Prostate gland (tissue), 2 donors: ENCODE data around the gene HLTF. TPM values are rescaled to one million over a fixed set of nuclear protein-coding genes. Genes with fewer than 3 reads are reported as not detected.

Source experiments
- DNase-seq: peaks from one replicate; pipeline ENCODE4 v3.0.0-alpha.2; 2019; ENCODE audit warnings: low spot score
- H3K27ac ChIP-seq, 2 donors: fragments of 200-600 bp; sonication (generic); 2 replicates each; pipeline ENCODE4 v1.5.1; 2017 to 2019
- H3K27me3 ChIP-seq: fragments of 200-600 bp; sonication (generic); replicated peaks from 2 replicates; pipeline ENCODE4 v1.5.1; 2019; ENCODE audit not compliant: insufficient read depth
- H3K36me3 ChIP-seq, 2 donors: fragments of 200-600 bp; sonication (generic); 1 replicate in 1 of 2; 2 replicates in 1 of 2; pipeline versions ENCODE4 v1.5.1 to v1.8.1; 2017 to 2019
- H3K4me1 ChIP-seq: fragments of 200-600 bp; sonication (generic); replicated peaks from 2 replicates; pipeline ENCODE4 v1.5.1; 2019
- H3K4me3 ChIP-seq, 2 donors: fragments of 200-600 bp; sonication (generic); 2 replicates each; pipeline ENCODE4 v1.5.1; 2017 to 2019
- H3K9me3 ChIP-seq: fragments of 200-600 bp; sonication (generic); 2 replicates; pipeline ENCODE4 v1.5.1; 2017
- POLR2A ChIP-seq: fragments of 450-650 bp; IDR thresholded peaks from one replicate; pipeline ENCODE4 v1.6.1; 2016; ENCODE audit warnings: antibody characterized with exemption, mild to moderate bottlenecking
- POLR2AphosphoS5 ChIP-seq: sonication (generic); formaldehyde crosslinking; IDR thresholded peaks from one replicate; pipeline ENCODE4 v1.6.1; 2017; ENCODE audit warnings: antibody characterized with exemption
- WGBS: methylation state at CpG from one replicate; pipeline ENCODE4 v1.1.5; 2018; 5-methylcytosine and 5-hydroxymethylcytosine counted together
- intact Hi-C: fragments of 100-400 bp; cut with DNase I; formaldehyde crosslinking; loops from one replicate; pipeline ENCODE4 v1.14.2; 2022
- total RNA-seq, 2 donors: library from RNA; depleted of rRNA; stranded (reverse); fragments of >200 nt; gene quantifications; one replicate each; pipeline ENCODE4 v1.1.0, GENCODE V29; 2016
- TF ChIP-seq, protein P1 (sequence below), 4 experiments: fragments of 200-600 bp in 2 of 4; fragments of 450-650 bp in 2 of 4; sonication (generic) in 2 of 4; IDR thresholded peaks; 1 replicate in 3 of 4; 2 replicates in 1 of 4; pipeline ENCODE4 v1.5.1; 2016 to 2019; ENCODE audit warnings: antibody characterized with exemption in 4 of 4, mild to moderate bottlenecking in 2 of 4, moderate library complexity in 2 of 4

The HLTF gene
- total RNA-seq, 2 donors from 2014 or later, result 29.9 to 171 TPM

DNA sequence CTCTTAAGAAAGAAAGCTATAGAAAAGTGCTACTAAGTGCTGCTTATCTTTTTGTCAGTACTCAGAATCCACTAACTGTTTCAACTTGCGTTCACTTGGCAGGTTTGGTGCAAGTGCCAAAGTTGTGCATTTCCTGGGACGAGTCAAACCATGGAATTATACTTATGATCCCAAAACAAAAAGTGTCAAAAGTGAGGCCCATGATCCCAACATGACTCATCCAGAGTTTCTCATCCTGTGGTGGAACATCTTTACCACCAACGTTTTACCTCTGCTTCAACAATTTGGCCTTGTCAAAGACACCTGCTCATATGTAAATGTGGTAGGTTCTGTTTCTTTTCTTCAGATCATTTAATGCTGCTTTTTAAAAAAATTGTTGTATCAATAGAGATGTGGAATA is 62.4 kb downstream of the HLTF start:
- H3K27me3 ChIP-seq, result no peaks in the 10 kb centered on the region
- no peak overlapping the region for H3K4me3 ChIP-seq
- TF ChIP-seq, protein P1, sequence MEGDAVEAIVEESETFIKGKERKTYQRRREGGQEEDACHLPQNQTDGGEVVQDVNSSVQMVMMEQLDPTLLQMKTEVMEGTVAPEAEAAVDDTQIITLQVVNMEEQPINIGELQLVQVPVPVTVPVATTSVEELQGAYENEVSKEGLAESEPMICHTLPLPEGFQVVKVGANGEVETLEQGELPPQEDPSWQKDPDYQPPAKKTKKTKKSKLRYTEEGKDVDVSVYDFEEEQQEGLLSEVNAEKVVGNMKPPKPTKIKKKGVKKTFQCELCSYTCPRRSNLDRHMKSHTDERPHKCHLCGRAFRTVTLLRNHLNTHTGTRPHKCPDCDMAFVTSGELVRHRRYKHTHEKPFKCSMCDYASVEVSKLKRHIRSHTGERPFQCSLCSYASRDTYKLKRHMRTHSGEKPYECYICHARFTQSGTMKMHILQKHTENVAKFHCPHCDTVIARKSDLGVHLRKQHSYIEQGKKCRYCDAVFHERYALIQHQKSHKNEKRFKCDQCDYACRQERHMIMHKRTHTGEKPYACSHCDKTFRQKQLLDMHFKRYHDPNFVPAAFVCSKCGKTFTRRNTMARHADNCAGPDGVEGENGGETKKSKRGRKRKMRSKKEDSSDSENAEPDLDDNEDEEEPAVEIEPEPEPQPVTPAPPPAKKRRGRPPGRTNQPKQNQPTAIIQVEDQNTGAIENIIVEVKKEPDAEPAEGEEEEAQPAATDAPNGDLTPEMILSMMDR (IDR thresholded peaks at IDR 0.05), result no peak
- TF ChIP-seq POLR2AphosphoS5, result no peak
- TF ChIP-seq POLR2A, result no peak
- H3K4me1 ChIP-seq, result no peaks in the 10 kb centered on the region
- DNase-seq, result no peak
- H3K36me3 ChIP-seq, result no peaks in the 10 kb centered on the region
- H3K27ac ChIP-seq, result no peak overlapping the region
- no peaks in the 10 kb centered on the region for H3K9me3 ChIP-seq
- WGBS, result 76% methylated on average over 3 of the region's 3 CpGs
- intact Hi-C loops, result no loop called here

DNA sequence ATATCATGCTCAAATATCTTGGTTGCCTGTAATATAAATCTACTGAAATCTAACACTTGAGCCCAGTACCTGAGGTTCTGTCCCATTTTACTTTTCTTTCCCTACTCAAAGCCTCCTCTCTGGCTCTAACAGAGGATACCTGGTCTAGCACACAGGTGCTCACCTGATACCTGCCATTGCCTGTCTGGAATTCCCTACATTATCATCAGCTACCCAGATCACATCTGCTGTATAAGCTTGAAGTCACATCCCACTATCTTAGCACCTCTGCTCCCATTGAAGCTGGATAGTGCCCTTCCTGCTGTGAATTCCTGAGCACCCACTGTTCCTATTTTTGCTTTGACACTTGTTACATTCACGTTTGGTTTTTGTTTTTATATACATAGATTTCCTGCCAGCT is 64.5 kb downstream of the HLTF start:
- no peaks in the 10 kb centered on the region for H3K4me1 ChIP-seq
- WGBS, result 14% methylated on average over 1 of the region's 1 CpG

DNA sequence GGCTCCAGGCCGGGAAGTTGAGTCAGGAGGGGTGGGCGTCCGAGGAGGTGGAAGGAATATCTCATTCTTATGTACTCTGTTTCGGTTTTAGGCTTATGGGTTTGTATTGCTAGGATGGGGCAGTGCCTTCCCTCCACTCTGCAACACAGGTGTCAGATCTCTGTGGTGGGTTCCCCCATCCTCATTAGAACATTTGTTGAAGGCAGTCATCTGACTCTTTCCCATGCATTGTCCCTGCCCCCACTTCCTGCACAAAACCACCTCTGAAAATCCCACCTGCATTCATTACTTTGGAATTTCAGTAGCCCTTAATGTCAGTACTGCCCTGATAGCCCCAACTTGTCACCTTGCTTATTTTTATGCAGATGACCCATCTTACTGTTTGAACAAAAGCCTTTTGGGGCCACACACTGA is 65.5 kb downstream of the HLTF start:
- H3K4me3 ChIP-seq, result no peak overlapping the region
- H3K27me3 ChIP-seq, result no peaks in the 10 kb centered on the region
- H3K4me1 ChIP-seq, result no peaks in the 10 kb centered on the region
- 93% methylated on average over 4 of the region's 4 CpGs for WGBS
- H3K27ac ChIP-seq, result no peak overlapping the region
- H3K36me3 ChIP-seq, result no peaks in the 10 kb centered on the region
- TF ChIP-seq POLR2A, result no peak
- TF ChIP-seq, protein P1 (IDR thresholded peaks at IDR 0.05), result no peak
- TF ChIP-seq POLR2AphosphoS5, result no peak
- intact Hi-C loops, result no loop called here
- H3K9me3 ChIP-seq, result no peaks in the 10 kb centered on the region
- DNase-seq, result no peak

More for the DNA sequence above, 64.5 kb downstream of the HLTF start:
- Histone ChIP-seq H3K9me3 (no peaks in the 10 kb centered on the region), H3K27me3 (no peaks in the 10 kb centered on the region), H3K27ac (no peak overlapping the region), H3K4me3 (no peak overlapping the region), H3K36me3 (no peaks in the 10 kb centered on the region)
- DNase-seq, result no peak
- TF ChIP-seq POLR2A (no peak), POLR2AphosphoS5 (no peak)
- TF ChIP-seq, protein P1 (IDR thresholded peaks at IDR 0.05), result no peak
- intact Hi-C loops, result no loop called here

DNA sequence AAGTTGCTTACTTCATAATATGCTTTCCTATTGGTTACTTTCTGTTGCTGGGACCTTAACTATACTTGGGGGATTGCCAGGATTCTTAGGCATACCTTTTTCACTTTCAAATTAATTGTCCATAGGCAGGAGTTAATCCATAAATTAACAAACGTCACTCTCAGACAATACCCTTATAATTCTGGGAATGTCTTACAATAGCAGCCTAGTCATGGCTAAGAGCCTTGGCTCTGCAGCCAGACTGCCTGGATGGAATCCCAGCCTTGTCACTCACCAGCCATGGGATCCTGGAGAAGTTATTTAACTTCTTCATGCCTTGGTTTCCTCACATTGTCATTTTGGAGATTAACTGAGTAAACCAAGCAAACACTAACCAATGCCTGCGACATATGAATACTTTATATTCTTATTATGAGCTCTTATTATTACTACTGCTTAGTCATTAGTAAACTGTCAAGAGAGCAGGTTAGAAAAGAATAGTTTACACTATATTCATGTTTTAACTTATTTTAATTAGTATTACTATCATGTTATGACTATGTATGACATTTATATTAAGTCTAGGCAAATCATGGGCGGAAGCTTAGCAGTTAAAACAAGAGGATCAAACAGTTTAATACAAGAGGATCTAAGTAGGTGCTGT is 66.0 kb downstream of the HLTF start:
- no peaks in the 10 kb centered on the region for H3K4me1 ChIP-seq
- no peak overlapping the region for H3K27ac ChIP-seq
- 66% methylated on average over 3 of the region's 3 CpGs for WGBS
- TF ChIP-seq POLR2AphosphoS5 (no peak), POLR2A (no peak)
- TF ChIP-seq, protein P1 (IDR thresholded peaks at IDR 0.05), result no peak
- H3K27me3 ChIP-seq, result no peaks in the 10 kb centered on the region
- no peak overlapping the region for H3K4me3 ChIP-seq
- DNase-seq, result no peak
- intact Hi-C loops, result no loop called here
- H3K9me3 ChIP-seq, result no peaks in the 10 kb centered on the region
- H3K36me3 ChIP-seq, result no peaks in the 10 kb centered on the region

DNA sequence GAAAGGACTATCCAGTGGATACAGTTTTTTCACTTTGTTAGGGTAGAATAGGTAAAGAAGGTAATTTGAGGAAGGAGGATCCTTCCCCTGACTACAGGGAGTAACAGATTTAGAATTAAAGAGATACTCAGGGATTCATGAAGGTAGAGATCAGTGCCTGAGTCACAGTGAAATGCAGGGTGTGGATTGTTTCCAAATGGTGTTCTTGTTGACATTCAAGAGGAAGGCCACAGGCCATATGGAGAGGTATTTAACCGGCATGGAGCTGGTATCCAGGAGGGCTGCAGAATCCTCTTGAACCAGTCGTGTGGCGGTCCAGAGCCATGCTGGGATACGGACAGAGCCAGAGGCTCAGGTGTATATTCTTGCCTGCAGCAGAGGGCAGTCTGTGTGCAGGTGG is 66.8 kb downstream of the HLTF start:
- WGBS, result 97% methylated on average over 4 of the region's 4 CpGs
- H3K4me3 ChIP-seq, result no peak overlapping the region
- H3K27ac ChIP-seq, result no peak overlapping the region
- H3K27me3 ChIP-seq, result no peaks in the 10 kb centered on the region
- H3K36me3 ChIP-seq, result no peaks in the 10 kb centered on the region
- no peak for DNase-seq
- H3K9me3 ChIP-seq, result no peaks in the 10 kb centered on the region
- intact Hi-C loops, result loop anchor here (10.0 kb wide), 1 partner anchor 65 kb away; the partner anchor contains the start of gene HLTF
- H3K4me1 ChIP-seq, result no peaks in the 10 kb centered on the region
- TF ChIP-seq POLR2A, result no peak
- TF ChIP-seq, protein P1 (IDR thresholded peaks at IDR 0.05), result no peak
- no peak for TF ChIP-seq POLR2AphosphoS5
